ENCODE data around the gene KLRC3.

The KLRC3 gene

DNA sequence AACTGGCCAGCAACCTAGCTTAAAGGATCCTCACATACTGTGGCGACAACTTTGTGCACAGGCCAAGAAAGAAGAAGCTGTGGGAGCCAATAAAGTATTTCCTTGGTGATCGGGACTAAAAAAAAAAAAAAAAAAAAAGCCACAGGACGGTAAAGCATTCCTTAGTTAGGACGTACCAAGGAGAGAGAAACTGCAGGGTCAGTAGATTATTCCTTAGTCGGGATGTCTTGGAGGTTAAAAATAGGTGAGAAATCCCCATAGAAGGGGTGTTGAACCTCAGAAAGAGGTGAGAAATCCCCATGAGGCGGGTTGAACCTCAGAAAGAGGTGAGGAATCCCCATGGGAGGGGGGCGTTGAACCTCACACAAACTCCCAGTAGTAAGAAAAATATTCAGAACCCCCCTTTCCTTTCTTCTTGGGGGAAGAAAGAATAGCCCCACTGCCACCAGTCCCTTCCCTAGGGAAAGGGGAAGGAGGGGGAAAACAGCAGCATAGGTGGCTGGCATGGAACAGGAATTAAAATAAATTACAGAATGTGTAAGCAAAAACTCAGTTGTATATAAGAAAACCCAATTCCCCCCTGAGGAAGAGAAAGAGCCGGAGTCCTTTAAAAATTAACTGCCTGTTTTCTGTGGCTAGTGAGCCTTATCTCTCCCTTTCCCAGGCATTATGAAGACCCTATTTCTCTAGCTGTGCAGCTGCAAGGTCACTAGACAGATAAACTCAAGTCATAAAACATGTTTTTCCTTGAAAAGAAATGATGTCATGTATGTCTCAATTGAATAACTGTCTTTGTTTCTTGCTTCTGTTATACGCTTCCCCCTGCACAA, 57.4 kb downstream of the KLRC3 start:
- no peak overlapping the region for H3K4me3 ChIP-seq (ENCODE audit: low read depth in 1 of 2, low read length in 2 of 2)
- DNase-seq, result no peak
- no peak for ATAC-seq (ENCODE audit: insufficient read depth, low read depth)
- peaks cover 34% of the 10 kb centered on the region for H3K4me1 ChIP-seq (ENCODE audit: insufficient read depth, low read length)
- H2AFZ ChIP-seq (ENCODE audit: low read depth, low read length), result peak overlapping the region; percentile 98; the same call in 1 of the 2 replicates
- no peaks in the 10 kb centered on the region for H3K36me3 ChIP-seq (ENCODE audit: insufficient read depth, low read length)
- peak overlapping the region; percentile 93; the same call in 1 of the 2 replicates for H3K27ac ChIP-seq (ENCODE audit: low read length)
- H3K9ac ChIP-seq (ENCODE audit: low read depth, low read length), result no peak overlapping the region; the same call in 1 of the 2 replicates
- no peaks in the 10 kb centered on the region for H3K79me2 ChIP-seq (ENCODE audit: insufficient read depth, low read length)
- H3K4me2 ChIP-seq (ENCODE audit: insufficient read depth, low read length), result no peak overlapping the region
- H4K20me1 ChIP-seq (ENCODE audit: insufficient read depth, low read length), result no peaks in the 10 kb centered on the region
- no peaks in the 10 kb centered on the region for H3K9me3 ChIP-seq (ENCODE audit: insufficient read depth, low read length, severe bottlenecking)
- TF ChIP-seq EZH2 (IDR thresholded peaks at IDR 0.05; ENCODE audit: borderline replicate concordance, low read depth, low read length, severe bottlenecking), result no peak
- TF ChIP-seq, protein P1, sequence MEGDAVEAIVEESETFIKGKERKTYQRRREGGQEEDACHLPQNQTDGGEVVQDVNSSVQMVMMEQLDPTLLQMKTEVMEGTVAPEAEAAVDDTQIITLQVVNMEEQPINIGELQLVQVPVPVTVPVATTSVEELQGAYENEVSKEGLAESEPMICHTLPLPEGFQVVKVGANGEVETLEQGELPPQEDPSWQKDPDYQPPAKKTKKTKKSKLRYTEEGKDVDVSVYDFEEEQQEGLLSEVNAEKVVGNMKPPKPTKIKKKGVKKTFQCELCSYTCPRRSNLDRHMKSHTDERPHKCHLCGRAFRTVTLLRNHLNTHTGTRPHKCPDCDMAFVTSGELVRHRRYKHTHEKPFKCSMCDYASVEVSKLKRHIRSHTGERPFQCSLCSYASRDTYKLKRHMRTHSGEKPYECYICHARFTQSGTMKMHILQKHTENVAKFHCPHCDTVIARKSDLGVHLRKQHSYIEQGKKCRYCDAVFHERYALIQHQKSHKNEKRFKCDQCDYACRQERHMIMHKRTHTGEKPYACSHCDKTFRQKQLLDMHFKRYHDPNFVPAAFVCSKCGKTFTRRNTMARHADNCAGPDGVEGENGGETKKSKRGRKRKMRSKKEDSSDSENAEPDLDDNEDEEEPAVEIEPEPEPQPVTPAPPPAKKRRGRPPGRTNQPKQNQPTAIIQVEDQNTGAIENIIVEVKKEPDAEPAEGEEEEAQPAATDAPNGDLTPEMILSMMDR (IDR thresholded peaks at IDR 0.05; ENCODE audit: borderline replicate concordance, extremely low read depth, low read length, poor library complexity, severe bottlenecking), result no peak
- H3K27me3 ChIP-seq (ENCODE audit: insufficient read depth, low read length, poor library complexity), result no peaks in the 10 kb centered on the region

DNA sequence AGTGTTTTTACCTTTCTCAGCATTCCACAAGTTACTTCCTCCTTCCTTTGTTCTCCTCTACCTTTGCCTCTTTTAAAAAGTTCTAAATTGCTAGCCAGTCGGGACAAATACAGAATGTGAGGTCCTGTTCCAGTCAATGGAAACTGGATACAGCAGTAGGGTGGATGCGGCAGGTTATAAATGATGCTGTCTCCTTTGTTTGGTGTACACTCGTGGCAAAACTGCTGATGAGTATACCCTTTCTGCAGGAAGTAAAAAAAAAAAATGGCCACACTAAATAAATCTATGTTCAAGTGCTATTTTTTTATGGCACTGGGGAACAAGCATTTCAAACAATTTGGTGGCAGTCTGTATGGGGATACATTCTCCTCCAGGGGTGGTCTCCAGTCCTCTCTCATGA, 58.1 kb downstream of the KLRC3 start:
- Histone ChIP-seq H4K20me1 (ENCODE audit: insufficient read depth, low read length) (no peaks in the 10 kb centered on the region), H3K4me2 (ENCODE audit: insufficient read depth, low read length) (no peak overlapping the region), H3K79me2 (ENCODE audit: insufficient read depth, low read length) (no peaks in the 10 kb centered on the region), H3K4me1 (ENCODE audit: insufficient read depth, low read length) (peaks cover 34% of the 10 kb centered on the region), H3K9me3 (ENCODE audit: insufficient read depth, low read length, severe bottlenecking) (no peaks in the 10 kb centered on the region), H2AFZ (ENCODE audit: low read depth, low read length) (no peak overlapping the region), H3K27me3 (ENCODE audit: insufficient read depth, low read length, poor library complexity) (no peaks in the 10 kb centered on the region), H3K27ac (ENCODE audit: low read length) (no peak overlapping the region), H3K36me3 (ENCODE audit: insufficient read depth, low read length) (no peaks in the 10 kb centered on the region), H3K4me3 (ENCODE audit: low read depth in 1 of 2, low read length in 2 of 2) (no peak overlapping the region), H3K9ac (ENCODE audit: low read depth, low read length) (no peak overlapping the region)
- TF ChIP-seq, protein P1 (IDR thresholded peaks at IDR 0.05; ENCODE audit: borderline replicate concordance, extremely low read depth, low read length, poor library complexity, severe bottlenecking), result no peak
- TF ChIP-seq EZH2 (IDR thresholded peaks at IDR 0.05; ENCODE audit: borderline replicate concordance, low read depth, low read length, severe bottlenecking), result no peak
- ATAC-seq (ENCODE audit: insufficient read depth, low read depth), result no peak
- DNase-seq, result no peak
